GM18951 (cell line): ENCODE measurements around the gene SPATA7.

Experiments used
- POLR2A ChIP-seq: IDR thresholded peaks from 4 replicates; pipeline ENCODE4 v1.6.1; 2011; ENCODE audit warnings: mild to moderate bottlenecking; ENCODE audit not compliant: insufficient read length, insufficient read depth; ENCODE audit errors: extremely low read depth
- in situ Hi-C: fragments of 300-500 bp; cut with MboI; formaldehyde crosslinking; loops from one replicate; pipeline ENCODE4 v1.12.0; 2022; ENCODE audit warnings: low sequenced_read_pairs, mixed read lengths, inconsistent platforms; ENCODE audit not compliant: unreplicated experiment

Gene SPATA7

DNA sequence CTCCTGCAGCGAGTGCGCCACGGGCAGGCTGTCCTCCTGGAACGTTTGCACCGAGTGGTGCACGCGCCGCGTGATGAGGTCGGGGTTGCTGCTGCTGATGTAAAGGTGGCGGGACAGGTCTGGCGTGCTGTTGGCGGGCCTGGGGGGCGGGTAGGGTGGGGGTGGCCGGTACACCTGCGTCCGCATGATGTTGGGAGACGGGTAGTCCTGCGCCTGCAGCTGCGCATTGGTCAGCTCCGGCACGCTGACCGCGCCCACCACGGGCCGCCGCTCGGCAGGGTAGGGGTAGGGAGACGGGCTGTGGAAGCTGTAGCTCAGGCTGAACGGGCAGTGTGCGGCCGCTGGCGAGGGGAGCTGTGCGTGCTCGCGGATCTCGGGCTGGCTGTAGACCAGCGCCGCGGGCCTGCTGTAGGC, 94.1 kb downstream of the SPATA7 start:
- TF ChIP-seq POLR2A, result no peak
- in situ Hi-C loops, result no loop called here

DNA sequence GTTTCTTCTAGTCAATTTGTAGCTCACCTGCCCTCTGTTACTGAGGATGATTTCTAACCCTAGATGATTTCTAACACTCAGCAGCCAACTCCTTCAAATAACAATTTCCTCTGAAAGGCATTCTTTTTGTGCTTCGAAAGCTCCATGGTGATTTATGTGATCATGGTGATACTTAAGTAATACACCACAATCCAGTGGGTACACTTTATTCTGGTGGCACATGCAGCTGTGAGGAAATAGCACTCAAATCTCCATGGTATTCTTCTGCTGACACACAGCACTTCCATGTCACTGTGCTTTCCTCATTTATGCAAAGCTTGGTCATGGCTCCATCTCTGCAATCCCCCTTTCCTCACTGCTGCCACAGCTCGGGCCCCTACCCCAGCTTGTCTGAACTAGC, 95.6 kb downstream of the SPATA7 start:
- no peak for TF ChIP-seq POLR2A
- in situ Hi-C loops, result no loop called here

DNA sequence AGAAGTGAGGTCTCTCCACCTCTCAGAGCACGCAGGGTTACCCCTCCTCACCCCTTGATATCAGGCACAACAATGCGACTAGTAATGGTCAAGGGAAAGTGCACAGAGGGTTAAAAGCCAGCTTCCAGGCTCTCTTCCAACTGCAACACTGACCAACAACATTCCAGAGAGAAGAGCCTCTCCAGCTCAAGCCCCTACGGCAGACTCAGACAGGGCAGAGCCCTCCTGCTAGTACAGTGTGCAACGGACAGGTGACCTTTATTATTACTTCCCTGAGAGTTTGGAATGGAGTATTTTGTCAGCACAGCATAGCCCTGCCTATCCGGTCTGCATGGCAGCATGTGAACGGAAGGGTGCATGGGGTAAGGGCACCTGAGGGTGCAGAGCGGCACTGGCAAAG, 96.3 kb downstream of the SPATA7 start:
- in situ Hi-C loops, result no loop called here
- TF ChIP-seq POLR2A, result no peak

DNA sequence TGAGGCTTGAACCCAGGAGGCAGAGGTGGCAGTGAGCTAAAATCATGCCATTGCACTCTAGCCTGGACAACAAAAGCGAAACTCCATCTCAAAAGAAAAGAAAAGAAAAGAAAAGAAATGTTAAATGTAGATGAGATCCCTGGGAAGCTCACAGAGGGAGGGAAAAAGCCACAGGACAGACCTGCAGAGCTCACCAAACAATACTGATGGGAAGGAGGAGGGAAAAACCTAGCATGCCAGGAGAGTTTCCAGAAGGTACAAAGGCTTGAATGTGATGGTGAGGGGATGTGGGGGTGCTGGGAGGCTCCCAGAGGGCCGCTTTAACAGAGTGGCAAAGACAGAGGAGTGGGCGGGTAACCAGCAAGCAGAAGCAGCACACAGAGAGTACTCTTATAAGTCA, 97.1 kb downstream of the SPATA7 start:
- in situ Hi-C loops, result no loop called here
- no peak for TF ChIP-seq POLR2A
